NOMO-1 treated with dmso at 0.1 percent for 144 hours (cell line): Measurements from ENCODE around the gene COL28A1.
"Not testable (repeated sequence)": the region's sequence is repeated elsewhere in the genome, so short reads cannot be mapped to it uniquely, and the experiment has no call there.

Experiments
- DNase-seq: peaks from one replicate; lab custom pipeline; 2025; ENCODE audit not compliant: unreplicated experiment; lab: John Stamatoyannopoulos, UW

The COL28A1 gene

DNA sequence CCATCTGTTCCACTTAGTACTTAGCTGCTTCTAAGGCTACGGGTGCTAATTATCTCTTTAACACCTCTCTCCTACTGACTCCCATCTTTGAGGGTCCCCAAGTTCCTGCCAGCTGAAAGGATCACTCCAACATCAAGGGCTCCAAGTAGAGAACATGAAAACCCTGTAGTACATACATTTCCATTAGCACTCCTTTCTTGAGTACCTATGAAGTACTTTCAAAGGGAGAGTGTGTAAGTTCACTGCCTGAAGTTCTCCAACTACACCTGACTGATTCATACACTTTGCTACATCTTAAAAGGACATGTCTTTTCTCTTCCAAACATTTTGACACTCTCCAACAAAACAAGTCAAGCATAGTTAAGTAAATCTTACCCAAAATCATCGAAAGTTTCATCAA, 113.8 kb downstream of the COL28A1 start:
- DNase-seq: no peak

DNA sequence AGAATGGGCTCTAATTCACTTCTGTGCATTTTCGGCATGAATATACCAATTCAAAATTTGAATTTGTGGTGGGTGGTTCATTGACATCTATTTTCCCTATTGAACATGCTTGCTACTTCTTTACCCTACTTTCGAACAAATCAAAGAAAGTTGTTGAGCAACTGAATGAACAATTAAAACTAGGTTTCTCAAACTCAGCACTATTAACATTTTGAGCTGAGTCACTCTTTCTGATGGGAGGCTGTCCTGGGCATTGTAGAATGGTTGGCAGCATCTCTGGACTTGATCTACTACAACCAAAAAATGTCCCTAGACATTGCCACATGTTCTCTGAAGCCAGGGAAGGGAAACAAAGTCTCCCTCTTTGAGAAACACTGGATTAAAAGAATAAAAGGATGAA, 116.7 kb downstream of the COL28A1 start:
- DNase-seq: no peak

- DNase-seq: peak; percentile 3
Observed at GRCh38 chr7:7417851-7418250, 117.8 kb downstream of the COL28A1 start.

- DNase-seq: no peak
Observed at GRCh38 chr7:7417414-7417813, 118.3 kb downstream of the COL28A1 start.

DNA sequence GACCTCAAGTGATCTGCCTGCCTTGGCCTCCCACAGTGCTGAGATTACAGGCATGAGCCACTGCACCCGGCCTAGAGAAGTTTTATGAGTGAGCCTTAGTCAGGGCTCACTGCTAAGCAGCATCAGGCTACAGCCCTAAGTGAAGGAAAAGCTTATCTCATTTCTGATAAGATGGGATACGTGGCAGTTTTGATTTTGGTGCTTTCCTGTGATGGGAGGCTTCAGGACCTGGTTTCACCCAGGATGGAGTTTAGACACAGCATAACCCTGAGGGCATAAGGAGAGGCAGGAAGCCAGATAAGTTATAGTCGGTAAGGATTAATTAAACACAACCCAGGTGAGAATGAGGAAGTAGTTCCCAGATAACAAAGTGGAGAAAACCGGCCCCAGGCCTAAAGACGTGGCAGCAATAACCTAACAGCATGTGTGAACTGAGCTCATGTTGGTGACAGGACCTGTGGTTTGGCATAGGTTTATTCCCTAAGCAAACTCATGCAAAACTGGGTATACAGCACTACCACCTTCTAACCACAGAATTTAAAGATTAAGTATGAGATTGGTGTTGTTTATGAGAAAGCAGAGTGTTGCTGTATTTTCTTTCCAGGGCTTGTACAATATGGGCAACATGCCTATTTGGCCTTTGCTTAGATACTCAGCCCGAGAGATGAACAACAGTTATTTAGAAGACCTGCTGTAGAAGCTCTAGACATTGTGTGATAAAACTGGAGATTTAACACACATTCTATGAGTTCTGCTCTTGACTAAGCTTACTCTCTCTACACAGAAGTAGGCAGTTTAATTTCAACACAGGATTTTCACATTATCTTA, 119.4 kb downstream of the COL28A1 start:
- DNase-seq: no peak

GRCh38 chr7:7414791-7415603, 120.7 kb downstream of the COL28A1 start:
- no peak for DNase-seq

GRCh38 chr7:7408001-7408770, 127.5 kb downstream of the COL28A1 start:
- no peak for DNase-seq

DNA sequence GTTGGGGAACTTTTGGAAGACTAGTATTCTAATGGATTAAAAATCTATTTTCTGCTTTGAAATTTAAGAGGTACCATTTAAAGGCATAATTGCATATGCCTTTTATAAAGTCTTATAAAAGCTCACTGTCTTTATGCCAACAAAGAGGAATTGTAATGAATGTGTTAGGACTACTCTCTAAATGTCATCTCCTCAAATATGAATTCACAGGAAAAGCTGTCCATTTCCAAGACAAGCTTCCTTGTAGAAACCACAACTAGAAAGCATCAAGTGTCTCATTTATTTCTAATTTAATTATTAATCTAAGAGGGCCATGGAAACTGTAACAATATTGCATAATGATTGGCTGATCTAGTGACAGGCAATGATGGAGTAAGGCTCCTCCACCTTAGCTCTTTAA, 130.2 kb downstream of the COL28A1 start:
- DNase-seq: no peak

DNA sequence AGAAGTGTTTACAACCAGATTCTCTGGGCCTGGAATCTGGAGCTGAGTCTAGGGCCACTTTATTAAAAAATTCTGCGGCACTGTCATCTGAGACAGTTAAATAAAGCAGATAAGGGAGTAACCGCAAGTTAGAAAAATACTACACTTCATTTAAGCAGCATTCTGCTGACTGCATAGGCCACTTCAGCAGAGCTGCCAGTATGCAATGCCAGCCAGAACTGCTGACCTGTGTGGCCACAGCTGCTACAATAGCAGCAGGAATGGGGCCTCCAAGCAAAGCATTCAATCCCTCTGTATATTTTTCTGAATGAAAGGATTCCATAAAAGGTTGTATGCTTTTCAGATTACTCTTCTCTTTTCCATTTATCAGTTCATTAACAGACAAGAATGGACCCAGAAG, 136.0 kb downstream of the COL28A1 start:
- no peak for DNase-seq

- no peak for DNase-seq
Observed at GRCh38 chr7:7395785-7396184, 139.9 kb downstream of the COL28A1 start.

DNA sequence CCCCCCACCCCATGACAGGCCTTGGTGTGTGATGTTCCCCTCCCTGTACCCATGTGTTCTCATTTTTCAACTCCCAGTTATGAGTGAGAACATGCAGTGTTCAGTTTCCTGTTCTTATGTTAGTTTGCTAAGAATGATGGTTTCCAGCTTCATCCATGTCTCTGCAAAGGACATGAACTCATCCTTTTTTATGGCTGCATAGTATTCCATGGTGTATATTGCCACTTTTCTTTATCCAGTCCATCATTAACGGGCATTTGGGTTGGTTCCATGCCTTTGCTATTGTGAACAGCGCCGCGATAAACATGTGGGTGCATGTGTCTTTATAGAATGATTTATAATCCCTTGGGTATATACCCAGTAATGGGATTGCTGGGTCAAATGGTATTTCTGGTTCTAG, 147.5 kb downstream of the COL28A1 start:
- not testable (repeated sequence) for DNase-seq

DNA sequence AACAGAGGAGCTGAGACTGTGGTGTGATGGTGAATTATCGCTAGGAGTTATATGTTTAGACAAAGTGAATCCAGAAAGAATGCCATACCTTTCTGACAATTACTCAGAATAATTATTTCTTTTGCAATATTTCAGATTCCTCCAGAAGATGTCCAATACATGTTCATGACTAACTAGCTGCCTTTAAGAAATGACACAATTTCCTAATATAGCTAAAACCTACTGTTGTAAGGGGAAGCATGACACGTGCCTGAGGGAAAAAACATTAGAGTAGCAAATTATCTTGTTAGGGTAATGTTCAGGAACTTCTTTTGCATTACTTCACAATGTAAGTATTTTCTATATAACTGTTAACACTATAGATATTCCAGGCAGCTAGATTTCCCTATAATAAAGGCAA, 150.3 kb downstream of the COL28A1 start:
- no peak for DNase-seq

- DNase-seq: no peak
Observed at GRCh38 chr7:7384228-7384627, 151.4 kb downstream of the COL28A1 start.

DNA sequence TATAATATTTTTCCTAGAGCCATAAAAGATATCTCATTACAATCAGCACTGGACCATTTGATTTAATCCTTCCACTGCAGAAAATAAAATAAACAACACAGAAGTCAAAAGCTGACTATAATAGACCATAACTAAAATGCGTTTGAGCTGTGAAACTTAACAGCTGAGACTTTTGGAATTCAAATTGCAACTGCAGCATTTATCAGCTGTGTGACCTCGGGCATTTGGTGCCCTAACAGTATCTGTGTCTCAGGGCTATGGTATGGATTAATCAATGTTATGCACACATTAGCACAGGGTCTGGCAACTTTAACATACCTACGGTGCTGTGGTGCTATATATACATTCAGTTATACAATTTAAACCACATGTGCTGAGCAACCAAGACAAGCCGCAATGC, 160.1 kb downstream of the COL28A1 start:
- DNase-seq: no peak

DNA sequence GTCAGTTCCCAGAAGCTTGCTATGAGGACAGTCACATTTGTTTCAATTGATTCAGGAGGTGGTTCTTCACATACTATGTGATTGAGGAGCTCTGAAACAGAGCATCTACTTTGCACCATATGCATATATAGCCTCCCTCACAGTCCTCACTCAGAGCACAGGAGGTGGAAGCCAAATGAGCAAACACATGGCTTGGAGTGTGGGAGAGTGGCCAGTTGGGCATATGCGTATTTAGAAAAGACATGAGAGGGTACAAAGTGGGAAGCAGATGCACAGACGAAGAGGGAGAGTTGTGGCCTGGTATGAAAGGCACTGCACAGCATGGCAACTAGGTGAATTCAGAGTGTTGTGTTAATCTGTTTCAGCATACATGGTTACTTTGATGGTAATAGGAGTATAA, 165.6 kb downstream of the COL28A1 start:
- DNase-seq: no peak

DNA sequence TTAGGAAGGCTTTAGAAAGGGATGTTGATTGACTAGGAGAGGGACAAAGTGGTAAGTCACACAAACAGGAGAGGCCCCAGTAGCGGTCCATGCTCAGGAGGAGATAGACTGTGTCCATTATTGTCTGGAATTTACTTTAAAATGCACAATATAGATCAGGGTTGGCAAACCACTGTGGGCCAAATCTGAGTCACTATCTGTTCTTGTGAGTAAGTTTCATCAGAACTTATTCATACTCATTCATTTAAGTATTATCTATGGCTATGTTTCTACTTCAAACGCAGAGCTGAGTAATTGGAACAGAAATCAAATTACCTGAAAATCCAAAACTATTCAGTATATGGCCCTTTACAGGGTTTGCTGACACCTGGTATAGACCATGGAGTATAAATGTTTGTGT, 166.5 kb downstream of the COL28A1 start:
- DNase-seq: no peak

- DNase-seq: no peak
Observed at GRCh38 chr7:7354674-7355073, 181.0 kb downstream of the COL28A1 start.

DNA sequence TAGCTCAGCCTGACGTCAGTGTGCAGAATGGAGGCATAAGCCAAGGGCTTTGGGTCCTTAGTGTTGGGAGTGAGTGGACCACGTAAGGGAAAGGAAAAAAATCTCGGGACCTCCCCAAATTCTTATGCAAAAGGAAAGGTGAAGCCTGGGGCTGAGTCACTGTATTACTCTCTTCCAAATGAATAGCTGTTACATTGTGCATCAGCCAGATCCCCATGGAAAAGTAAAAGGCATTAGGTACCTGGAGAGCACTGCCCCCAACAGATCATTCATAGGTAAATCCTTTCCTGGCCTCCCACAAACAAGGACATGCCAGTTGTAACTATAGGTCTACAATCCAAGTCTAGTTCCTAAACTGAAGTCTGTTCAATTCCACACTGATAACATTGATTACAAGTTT, 182.8 kb downstream of the COL28A1 start:
- DNase-seq: no peak

GRCh38 chr7:7351832-7352231, 183.8 kb downstream of the COL28A1 start:
- no peak for DNase-seq

GRCh38 chr7:7351156-7351555, 184.5 kb downstream of the COL28A1 start:
- no peak for DNase-seq

DNA sequence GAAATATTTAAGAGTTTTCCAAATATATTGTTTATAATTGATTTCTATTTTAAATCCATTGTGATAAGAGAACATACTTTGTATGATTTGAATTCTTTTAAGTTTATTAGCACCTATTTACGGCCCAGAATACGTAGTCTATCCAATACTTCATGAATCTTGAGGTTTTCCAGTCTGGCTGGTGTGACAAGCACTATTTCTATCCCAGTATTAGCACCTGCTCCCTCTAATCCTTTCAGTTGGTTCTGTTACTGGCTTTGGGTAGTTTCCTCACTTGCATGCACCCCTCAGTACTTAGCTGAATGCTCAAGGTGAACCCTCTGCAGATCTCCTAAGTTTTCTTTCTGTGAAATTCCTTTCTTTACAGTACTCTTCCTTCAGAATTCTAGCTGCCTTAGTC, 186.5 kb downstream of the COL28A1 start:
- DNase-seq: no peak

- DNase-seq: no peak
Observed at GRCh38 chr7:7347045-7347444, 188.6 kb downstream of the COL28A1 start.
